SK-N-DZ (cell line): ENCODE data around the gene ARL3.
A peak's percentile ranks its signal among the peaks of the same experiment; 100 is the strongest.
"Not testable (repeated sequence)": the region's sequence is repeated elsewhere in the genome, so short reads cannot be mapped to it uniquely, and the experiment has no call there.

ENCODE experiments used
- DNase-seq: peaks from one replicate; pipeline ENCODE4 v3.0.0-alpha.2; 2015; ENCODE audit warnings: low spot score

Gene ARL3

DNA sequence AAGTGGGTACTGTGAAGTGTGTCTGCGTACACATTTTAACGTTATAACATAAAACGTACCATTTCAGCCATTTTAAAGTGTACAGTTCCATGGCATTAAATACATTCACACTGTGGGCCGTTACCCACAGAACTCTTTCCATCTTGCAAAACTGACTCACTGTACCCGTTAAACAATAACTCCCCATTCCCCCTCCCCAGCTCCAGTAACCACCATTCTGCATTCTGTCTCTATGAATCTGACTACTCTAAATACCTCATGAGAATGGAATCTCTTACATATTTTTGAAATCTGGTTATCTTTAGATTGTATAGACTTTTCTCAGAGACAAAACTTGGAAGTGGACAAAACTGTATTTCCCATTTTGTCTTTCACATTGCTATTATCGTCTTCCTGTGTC lies 9.3 kb downstream of the ARL3 start:
- no peak for DNase-seq

DNA sequence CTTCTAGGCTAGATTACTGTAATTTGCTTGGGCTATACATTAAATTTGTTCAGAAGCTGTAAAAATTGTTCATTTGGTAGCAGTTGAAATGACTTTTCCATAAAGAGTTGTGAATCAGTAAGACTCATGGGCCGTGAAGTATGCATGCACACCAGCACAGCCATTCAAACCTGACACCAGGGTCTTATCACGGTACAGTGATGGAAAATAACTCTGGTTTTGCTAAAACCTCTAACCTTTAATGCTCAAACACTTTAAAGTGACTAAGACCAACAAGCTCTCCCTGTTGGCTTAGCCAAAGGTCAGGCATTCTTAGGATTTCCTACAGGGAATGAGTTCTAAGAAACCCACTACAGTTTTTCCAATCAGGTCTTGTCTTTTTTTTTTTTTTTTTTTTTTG lies 11.5 kb downstream of the ARL3 start:
- no peak for DNase-seq

DNA sequence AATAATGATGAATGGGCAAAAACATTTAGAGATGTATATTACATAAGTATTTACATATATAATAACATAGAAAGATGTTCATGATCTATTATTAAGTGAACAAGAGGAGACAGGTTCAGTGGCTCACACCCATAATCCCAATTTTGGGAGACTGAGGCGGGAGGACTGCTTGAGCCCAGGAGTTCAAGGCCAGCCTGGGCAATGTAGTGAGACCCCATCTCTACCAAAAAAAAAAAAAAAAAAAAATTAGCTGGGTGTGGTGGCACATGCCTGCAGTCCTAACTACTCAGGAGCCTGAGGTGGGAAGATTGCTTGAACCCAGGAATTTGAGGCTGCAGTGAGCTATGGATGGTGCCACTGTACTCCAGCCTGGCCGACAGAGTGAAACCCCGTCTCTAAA lies 12.4 kb downstream of the ARL3 start:
- no peak for DNase-seq

DNA sequence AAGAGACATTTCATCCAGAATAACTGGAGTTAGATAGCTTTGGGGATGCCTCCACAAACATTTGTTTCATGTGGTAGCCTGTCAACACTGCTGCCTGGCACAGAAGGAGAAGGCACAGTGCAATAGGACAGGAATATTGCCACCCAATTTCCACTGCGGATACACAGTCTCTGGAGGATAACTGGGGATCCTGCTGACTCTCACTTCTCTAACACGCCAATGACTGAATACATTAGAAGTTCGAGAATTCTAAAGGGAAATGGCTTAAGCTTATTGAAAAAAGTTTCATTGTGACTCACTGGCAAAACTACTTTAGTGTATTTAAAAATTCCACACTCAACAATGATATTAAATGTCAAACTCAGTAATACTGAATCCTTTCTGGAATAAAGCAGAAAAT lies 12.9 kb downstream of the ARL3 start:
- no peak for DNase-seq

DNA sequence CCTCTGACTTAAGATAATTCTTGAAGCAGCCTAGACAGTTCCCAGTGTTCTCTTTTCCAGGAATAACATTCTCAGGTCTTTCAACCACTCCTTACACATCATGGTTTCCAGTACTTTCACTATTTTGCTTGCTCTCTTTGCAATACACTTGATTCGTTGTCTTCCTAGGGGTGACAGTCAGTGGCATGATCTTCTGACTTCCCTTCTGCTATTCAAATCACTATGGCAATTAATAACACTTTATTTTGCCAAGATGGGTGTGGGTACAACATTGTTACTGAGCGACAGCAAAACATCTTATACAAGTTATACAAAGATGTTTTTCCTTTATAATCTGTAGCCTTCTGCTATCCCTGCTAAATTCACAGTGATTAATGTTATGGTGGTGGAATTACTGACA lies 15.3 kb downstream of the ARL3 start:
- no peak for DNase-seq

DNA sequence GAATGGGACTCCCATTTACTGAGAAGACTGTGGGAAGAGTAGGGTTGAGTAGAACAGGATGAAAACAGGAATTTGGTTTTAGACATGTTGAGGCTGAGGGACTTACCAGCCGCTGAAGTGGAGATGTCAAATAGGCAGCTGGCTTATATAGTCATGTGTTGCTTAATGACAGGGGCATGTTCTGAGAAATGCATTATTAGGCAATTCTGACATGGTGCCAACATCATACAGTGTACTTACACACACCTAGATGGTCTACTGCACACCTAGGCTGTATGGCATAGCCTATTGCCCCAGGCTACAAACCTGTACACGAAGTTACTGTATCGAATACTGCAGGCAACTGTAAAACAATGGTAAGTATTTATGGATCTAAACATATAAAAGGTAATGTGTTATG lies 17.5 kb downstream of the ARL3 start:
- DNase-seq, result no peak

DNA sequence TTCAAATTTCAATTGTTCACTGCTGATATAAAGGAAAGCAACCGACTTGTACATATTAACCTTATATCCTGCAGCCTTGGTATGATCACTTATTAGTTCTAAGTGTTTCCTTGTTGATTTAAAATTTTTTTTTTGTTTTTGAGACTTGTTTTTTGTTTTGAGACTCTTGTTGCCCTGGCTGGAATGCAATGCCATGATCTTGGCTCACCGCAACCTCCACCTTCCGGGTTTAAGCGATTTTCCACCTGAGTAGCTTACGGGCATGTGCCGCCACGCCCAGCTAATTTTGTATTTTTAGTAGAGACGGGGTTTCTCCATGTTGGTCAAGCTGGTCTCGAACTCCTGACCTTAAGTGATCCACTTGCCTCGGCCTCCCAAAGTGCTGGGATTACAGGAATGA lies 18.8 kb downstream of the ARL3 start:
- not testable (repeated sequence) for DNase-seq

DNA sequence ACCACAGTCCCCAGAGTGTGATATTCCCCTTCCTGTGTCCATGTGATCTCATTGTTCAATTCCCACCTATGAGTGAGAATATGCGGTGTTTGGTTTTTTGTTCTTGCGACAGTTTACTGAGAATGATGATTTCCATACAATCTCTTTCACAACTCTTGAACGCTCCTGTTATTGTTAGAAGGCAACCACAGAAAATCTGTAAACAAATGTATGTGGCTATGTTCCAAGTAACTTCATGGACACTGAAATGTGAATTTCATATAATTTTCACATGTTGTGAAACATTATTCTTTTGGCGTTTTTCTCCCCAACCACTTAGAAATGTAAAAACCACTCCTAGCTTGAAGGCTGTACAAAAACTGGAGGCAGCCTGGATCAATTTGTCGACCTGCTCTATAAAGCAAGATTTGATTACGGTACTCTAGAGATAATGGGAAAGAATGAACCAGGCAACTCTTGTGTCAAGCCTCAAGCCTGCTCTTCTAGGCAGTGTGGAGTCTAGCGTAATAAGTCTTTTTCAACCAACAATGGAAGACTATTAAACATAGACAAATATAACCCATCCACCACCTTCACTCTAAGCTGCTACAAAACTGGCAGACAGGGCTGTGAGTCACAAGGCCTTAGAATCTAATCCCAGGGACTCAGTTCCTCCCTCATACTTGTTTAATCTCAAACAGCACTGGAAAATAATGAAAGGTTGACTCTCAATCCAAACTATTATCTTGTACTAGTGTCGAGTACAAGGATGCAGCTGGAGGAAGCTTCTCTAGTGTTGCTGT lies 22.7 kb downstream of the ARL3 start:
- no peak for DNase-seq

DNA sequence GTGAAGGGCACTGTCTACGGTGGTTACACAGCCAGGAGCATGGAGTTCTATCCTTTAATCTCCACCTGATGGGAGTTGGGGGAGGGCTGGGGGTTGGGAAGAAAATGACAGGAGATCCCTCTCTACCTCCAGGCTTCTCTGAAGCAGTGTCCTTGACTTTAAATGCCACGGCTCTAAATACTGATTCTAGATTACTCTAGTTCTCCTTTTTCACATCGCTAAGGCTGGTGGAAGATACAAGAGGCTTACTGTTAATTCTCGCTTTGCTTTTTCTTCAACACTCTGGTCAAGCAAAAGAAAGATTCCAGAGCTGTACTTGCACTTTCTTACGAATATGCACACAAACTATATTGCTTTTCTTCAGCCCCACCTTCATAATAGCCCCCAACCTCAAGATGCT lies 30.5 kb downstream of the ARL3 start:
- no peak for DNase-seq

DNA sequence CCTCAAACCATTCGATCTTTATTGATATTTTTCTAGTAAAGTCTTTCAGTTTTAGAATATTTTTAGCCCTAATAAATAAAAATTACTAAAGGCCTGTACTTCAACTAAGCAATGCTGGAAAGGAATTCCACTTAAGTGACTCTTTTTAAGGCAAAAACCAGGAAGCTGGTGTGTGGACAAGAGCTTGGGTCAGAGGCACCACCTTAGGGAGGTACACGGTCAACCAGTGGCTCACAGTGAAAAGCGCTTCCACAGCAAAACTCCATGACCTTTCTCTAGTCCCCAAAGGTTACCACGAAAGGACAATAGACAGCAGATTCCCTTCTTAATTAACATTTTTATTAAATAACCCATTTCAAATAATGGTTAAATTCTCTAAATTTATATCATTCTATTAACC lies 31.2 kb downstream of the ARL3 start:
- DNase-seq, result no peak

DNA sequence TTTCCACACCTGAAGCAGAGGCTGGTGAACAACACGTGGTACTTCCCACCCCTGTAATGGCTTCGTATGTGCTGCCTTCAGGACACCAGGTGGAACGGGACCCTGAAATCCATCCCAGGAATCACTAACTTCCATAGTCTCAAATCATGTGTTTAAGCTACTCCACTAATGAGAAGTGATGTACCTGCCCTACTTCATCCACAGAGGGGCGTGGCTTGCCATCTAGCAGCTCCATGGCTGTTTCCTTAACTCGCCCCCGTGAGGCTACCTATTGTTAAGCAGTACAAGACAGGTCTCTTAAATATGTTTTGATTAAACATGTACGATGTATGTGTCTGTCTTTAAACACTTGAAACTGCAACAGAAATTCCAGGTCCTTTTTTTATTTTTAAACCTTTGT lies 31.8 kb downstream of the ARL3 start:
- no peak for DNase-seq

DNA sequence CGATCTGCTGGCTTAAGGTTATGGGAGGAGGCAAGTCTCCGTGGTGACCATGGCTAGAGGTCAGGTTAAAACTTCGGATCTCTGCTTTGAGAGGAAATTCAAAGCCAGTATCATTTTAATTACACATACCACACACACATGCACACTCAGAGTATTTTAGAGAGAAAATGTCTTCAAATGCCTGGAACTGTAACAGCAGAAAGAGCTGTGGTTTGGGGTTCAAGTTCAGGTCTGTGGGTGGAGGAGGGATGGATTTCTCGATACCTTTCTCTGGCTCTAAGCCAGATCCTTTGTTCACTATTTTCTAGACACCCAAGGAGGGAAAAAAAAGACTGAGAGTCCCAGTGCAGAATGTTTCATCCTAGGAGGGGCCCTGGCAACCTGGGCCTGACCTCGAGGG lies 32.5 kb downstream of the ARL3 start:
- DNase-seq, result no peak

DNA sequence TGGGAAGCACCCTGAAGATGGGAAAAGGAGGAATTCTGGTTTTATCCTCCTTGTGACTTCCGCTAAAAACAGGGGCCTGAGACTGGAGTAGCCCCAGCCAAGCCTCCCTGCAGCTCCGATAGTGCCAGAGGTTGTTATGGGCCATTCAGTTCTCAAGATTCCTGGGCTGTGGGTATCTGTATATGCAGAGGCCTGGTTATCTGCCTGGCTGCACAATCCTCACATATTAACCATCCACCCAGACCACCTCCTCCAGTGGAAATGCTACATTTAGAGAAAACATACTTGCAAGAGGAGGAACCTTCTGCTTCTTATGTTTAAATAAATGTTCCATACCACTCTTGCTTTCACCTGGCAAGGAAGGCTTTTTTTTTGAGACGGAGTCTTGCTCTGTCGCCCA lies 34.6 kb downstream of the ARL3 start:
- no peak for DNase-seq

DNA sequence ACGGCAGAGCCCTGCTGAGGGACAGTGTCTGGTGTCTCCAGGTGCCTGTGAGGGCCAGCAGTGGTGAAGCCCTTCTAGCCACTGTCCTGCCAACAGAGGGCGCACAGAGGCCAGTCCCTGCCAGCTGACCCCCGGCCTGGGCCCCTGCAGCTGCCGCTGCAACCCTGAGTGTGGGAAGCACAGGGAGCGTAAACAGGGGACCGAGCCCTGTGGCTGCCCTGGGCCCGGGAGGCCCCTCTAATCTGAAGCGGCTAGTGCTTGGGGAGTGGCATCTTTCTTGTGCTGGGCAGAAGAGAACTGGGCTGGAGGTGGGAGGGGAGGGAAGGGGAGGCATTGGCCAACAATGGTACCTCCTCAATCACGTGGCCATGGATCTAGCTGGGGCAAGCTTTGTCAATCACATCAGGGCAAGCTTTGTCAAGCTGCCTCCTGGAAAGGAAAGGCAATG lies 35.3 kb downstream of the ARL3 start:
- DNase-seq, result peak; percentile 86

DNA sequence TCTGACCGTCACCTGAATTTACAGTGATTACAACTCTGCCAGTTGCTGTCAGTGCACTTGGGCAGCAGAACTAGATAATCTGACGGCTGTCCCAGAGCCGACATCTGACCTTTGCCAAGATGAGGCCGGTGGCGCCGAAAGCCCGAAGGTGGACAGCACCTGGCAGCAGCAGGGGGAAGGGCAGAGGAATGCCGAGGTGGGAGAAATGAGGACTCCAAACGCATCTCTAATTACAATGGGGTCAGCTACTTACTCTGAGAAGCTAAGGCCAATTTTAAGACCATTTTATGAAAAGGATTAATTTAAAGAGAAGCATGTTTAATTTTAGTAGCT lies 36.2 kb downstream of the ARL3 start:
- no peak for DNase-seq

DNA sequence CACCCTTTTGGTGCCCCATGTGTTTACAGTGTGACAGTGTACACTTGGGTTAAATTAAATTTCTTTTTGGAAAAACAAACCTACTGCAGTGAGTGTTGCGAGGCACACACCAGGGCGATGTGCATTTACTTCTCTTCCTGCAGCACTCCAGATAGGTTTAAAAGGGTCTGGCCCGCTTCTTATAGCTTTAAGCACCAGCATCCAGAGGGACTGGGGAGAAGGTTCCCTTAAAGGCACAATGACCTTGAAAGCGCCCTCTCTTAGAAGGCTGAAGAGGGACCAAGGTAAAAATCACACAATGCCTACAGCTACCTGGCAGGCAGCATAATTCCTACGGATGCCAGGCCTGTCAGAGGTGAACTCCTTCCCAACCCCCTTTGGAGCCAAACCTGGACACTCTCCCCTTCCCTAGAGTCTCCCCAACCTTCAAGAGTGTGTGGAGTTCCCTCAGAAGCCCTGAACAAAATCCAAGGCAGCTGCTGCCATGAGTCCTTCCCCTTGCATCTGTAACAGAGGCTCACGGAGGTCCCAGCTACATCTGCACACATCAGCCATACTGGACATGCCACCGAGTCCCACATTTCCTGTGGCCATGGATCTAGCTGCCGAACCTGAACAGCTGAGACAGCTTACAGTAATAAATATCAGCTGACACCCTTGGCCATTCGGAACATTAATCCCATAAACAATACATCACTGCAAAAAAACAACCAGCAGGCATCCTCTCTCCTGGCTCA lies 36.7 kb downstream of the ARL3 start:
- DNase-seq, result no peak

DNA sequence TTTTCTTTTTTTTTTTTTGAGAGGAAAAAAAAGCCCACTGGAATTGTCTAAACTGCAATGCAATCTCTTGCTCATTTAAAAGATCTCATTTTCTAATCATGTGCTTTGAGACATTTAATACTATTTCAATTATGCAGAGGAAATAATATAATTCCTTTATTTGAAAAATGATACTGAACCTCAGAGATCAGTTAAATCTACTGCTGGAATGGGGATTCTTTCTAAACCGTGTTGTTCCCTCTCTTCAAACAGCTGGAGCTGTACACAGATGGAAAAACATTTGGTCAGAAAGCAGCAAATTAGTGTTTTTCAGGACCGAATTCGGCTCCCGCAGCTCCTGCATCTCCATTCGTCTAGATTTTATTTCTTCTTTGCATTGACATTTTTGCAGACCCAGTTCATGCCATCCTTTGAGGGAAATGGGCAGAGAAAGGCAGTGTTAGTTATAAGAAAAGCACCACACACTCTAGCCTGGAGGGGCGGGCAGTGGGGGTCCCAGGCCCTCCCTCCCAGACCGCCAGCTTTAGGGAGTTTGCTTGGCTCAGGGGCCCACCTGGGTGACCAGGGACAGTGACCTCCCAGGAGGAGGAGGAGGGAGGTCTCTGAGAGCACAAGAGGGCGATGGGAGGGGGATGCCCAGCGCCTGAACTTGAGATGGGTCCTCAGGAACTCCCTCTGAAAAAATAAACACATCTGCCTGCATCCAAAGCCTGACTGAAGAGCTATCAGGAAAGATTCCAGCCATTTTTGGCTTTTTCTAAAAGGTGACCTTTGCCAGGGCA lies 37.5 kb downstream of the ARL3 start:
- DNase-seq, result no peak

DNA sequence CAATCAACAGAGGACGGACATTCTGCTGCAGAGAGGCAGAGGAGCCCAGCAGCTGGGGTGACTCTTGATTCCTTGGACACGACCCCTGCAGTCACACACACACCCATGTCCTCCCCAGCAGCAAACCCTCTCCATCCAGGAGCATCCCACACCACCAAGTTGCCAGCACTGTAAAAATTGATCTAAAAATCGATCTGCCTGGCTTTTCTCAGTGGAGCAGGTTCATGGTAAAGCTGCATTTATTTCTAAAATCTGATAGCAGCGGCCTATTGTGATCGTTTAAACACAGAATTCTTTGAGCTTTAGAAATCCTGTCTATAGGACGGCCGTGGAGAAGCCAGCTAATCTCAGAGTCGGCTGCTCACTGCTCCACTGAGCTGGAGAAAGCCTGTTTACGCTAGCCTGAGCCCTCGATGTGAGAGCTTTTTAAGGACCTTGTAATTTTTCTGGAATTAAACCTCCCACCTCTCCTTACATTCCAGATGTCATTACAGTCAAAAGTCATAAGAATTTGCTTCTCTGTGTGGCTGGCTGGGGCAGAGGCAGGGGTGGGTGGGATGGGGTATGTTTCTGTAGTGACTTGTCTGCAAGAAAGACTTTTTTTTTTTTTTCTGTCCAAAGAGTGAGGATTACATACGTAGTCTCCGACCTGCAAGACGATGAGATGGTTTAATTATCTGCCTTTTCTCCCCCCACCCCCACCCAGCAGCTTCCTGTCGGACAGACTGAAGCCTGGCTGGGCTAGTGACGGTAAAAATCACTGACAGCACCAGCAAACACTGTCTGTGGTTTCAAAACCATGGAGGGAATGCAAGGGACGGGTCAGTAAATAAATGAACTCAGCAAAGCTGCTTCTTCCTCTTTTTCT lies 38.3 kb downstream of the ARL3 start:
- DNase-seq, result no peak

DNA sequence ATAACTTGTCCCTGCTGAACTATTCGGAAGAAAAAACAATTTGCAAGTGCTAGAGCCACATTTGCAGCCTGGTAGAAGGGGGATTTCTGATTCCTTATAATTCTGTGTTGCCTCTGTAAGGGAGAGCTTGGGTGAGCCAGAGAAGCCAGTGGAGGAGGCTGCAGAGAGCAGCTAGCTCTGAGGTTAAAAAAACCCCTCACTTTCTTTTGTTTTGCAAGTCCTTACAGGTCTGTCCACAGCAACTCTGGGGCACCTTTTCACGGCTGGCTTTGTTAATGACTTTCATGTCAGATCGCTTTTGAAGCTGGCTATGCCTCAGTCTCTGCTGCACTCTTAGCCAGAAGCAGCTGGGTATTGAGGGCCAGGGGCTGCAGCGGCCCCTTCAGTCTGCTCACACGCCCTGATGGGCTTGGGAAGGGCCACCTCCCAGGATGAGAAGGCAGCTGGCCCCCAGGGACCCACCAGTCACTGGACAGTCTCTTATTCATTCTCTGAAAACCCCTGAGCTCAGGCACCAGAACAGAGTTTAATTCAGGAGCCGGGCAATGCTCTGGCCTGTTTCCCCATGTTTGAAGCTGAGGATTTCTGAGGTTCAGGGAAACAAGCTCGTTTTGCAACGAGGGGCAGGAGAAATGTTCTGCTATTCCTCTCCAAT lies 39.1 kb downstream of the ARL3 start:
- DNase-seq, result peak; percentile 67

DNA sequence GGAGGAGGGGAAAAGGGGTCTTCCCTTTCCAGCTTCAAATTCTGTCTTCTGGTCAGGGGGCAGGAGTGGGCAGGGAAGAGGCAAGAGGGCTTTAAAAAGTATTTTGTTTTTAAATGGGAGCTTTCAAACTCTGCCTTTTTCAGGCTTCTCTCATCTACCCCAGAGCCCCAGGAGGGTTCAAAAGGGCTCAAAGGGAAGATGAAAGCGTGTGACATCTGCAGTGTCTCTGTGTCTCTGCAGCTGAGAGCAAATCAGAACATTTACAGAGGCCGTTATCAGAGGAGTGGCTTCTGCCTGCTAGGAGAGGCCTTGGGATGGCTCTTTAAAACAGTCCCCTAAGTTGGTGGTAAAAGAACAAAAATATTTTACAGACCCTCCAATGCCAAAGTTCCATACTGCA lies 39.6 kb downstream of the ARL3 start:
- DNase-seq, result no peak
